Measurements from ENCODE around the gene NECTIN3.

NECTIN3 gene

GRCh38 chr3:111071257-111072030 is at the start of gene NECTIN3:
Gene NECTIN3, plus strand, starts transcription at chr3:111071816. Its CDS starts 202 bp downstream, at chr3:111072018.
- peak; percentile 79 to 88 for DNase-seq

- DNase-seq = no peak
Measured at GRCh38 chr3:111027868-111028267, 43.7 kb upstream of the NECTIN3 start.

- DNase-seq = no peak
Measured at GRCh38 chr3:111031538-111031937, 40.1 kb upstream of the NECTIN3 start.

GRCh38 chr3:111032677-111033076 is 38.9 kb upstream of the NECTIN3 start:
- no peak for DNase-seq

- no peak for DNase-seq
Measured at GRCh38 chr3:111033470-111034050, 38.1 kb upstream of the NECTIN3 start.

GRCh38 chr3:111035316-111035715 is 36.3 kb upstream of the NECTIN3 start:
- no peak for DNase-seq

- DNase-seq = no peak
Measured at GRCh38 chr3:111035902-111036301, 35.7 kb upstream of the NECTIN3 start.

GRCh38 chr3:111040959-111041358 is 30.7 kb upstream of the NECTIN3 start:
- DNase-seq = no peak

GRCh38 chr3:111045564-111045963 is 26.1 kb upstream of the NECTIN3 start:
- no peak for DNase-seq

GRCh38 chr3:111047042-111047441 is 24.6 kb upstream of the NECTIN3 start:
- DNase-seq = no peak

GRCh38 chr3:111047812-111048435 is 23.7 kb upstream of the NECTIN3 start:
- DNase-seq = no peak

GRCh38 chr3:111051354-111051753 is 20.3 kb upstream of the NECTIN3 start:
- DNase-seq = no peak

- no peak for DNase-seq
Measured at GRCh38 chr3:111068574-111068973, 3.0 kb upstream of the NECTIN3 start.

- no peak for DNase-seq
Measured at GRCh38 chr3:111069974-111070771, 1.4 kb upstream of the NECTIN3 start.

- peak in 1 of 2 experiments; percentile 15 for DNase-seq
Measured at GRCh38 chr3:111070772-111071256, 802 bp upstream of the NECTIN3 start.

- peak; percentile 8 to 34 for DNase-seq
Measured at GRCh38 chr3:111072031-111072921, 660 bp downstream of the NECTIN3 start.

GRCh38 chr3:111073218-111073617 is 1.6 kb downstream of the NECTIN3 start:
- no peak for DNase-seq

GRCh38 chr3:111076732-111077131 is 5.1 kb downstream of the NECTIN3 start:
- DNase-seq = no peak

- DNase-seq = no peak
Measured at GRCh38 chr3:111077369-111077768, 5.8 kb downstream of the NECTIN3 start.

- DNase-seq = no peak
Measured at GRCh38 chr3:111080413-111080812, 8.8 kb downstream of the NECTIN3 start.

GRCh38 chr3:111081008-111081545 is 9.5 kb downstream of the NECTIN3 start:
- no peak for DNase-seq

GRCh38 chr3:111084911-111085310 is 13.3 kb downstream of the NECTIN3 start:
- DNase-seq = no peak
